Measurements from ENCODE around the gene ROR1.

- TF ChIP-seq YY1 (IDR thresholded peaks at IDR 0.05; ENCODE audit: low read depth) = no peak
- TF ChIP-seq USF1 (IDR thresholded peaks at IDR 0.05; ENCODE audit: borderline replicate concordance, low read depth) = no peak
- no peak for TF ChIP-seq CTCF (IDR thresholded peaks at IDR 0.05)
- no peak for TF ChIP-seq USF2 (IDR thresholded peaks at IDR 0.05; ENCODE audit: borderline replicate concordance, low read depth, low read length)
- no peak for TF ChIP-seq ELF1 (IDR thresholded peaks at IDR 0.05)
- TF ChIP-seq POLR2AphosphoS5 (IDR thresholded peaks at IDR 0.05; ENCODE audit: low read depth, low read length) = no peak
- no peak for TF ChIP-seq MXI1 (IDR thresholded peaks at IDR 0.05; ENCODE audit: low read depth, low read length)
- no peak for TF ChIP-seq RCOR1 (IDR thresholded peaks at IDR 0.05; ENCODE audit: low read length)
- no peak for TF ChIP-seq EP300 (IDR thresholded peaks at IDR 0.05; ENCODE audit: borderline replicate concordance in 1 of 2, low read depth in 1 of 2, low read length in 1 of 2)
- TF ChIP-seq RFX5 (IDR thresholded peaks at IDR 0.05; ENCODE audit: low read length) = no peak
- TF ChIP-seq REST (IDR thresholded peaks at IDR 0.05; ENCODE audit: low read depth, low read length) = no peak
- TF ChIP-seq GABPA (IDR thresholded peaks at IDR 0.05; ENCODE audit: low read depth) = no peak
- no peak for TF ChIP-seq GATA2 (CRISPR knock-in tag; IDR thresholded peaks at IDR 0.05)
Observed at GRCh38 chr1:64155278-64155677, 381.5 kb downstream of the ROR1 start.
